Ecto neural progenitor cell (in vitro differentiated cells): ENCODE measurements around the gene LRP2.

Experiments
- DNase-seq: peaks from one replicate; pipeline ENCODE4 v3.0.0-alpha.2; 2018; ENCODE audit warnings: low spot score

LRP2 gene

GRCh38 chr2:169090133-169090820, 272.1 kb downstream of the LRP2 start:
- DNase-seq = no peak

DNA sequence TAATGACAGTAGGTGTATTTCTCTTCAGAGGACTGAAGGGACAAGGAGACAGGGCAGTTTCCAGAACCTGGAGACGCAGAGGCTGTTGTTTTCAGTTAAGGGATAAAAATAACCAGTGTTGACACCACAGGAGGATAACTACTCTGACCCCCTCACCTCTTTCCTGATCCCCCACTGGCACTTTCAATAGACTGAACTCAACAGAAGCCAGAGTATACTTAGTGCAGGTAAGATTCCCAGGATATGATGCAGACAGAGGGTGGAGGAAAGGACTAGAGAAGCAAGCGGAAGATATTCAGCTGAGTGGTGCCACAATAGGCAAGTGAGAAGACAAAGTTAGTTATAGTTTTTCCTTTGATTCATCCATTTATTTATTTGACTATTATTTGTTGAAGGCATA, 273.2 kb downstream of the LRP2 start:
- no peak for DNase-seq

DNA sequence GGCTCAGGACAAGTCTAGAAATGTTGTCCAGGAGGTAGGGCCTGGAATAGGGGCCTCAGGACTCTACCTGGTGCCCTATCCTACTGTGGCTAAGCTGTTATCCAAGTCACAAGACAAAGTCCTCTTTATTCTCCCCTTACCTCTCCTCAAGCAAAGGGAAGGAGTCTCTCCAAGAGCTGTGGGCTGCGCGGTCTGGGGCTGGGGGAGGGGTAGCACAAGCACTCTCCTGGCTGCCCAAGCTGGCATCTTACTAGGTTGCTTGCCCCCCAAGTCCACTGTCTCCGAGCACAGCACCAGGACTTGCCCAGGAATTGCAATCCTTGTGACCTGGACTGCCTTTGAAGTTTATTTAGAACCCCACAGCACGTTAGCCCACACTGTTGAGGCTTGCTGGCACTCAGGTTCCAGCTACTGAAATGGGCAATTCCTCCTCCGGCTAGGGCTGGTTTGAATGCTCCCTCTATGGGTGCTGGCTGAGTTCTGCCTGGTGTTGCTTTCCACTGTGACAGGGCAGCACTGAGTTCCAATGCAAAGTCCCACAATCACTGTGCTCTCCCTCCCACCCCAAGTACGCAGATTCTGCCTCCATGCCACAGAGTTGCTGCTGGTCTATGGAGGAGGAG, 274.5 kb downstream of the LRP2 start:
- DNase-seq = no peak

DNA sequence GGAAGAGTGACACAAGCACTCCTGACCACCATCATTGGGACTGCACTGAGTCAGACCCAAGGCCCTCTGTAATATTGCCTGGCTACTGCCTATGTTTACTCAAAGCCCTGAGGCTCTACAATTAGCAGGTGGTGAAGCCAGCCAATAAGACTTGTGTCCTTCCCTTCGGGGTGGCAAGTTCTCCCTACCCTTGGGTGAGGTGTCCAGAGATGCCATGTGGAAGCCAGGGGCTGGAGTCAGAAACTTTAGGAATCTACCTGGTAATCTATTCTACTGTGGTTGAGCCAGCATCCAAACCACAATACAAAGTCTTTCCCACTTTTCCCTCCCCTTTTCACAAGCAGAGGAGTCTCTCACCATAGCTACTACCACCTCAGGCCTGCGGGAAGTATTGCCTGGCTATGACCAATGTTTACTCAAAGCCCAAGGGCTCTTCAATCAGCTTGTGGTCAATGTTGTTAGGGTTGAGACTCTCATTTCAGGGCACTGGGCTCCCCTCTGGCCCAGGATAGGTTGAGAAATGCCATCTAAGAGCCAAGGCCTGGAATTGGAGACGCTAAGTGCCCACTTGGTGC, 275.4 kb downstream of the LRP2 start:
- DNase-seq = no peak

DNA sequence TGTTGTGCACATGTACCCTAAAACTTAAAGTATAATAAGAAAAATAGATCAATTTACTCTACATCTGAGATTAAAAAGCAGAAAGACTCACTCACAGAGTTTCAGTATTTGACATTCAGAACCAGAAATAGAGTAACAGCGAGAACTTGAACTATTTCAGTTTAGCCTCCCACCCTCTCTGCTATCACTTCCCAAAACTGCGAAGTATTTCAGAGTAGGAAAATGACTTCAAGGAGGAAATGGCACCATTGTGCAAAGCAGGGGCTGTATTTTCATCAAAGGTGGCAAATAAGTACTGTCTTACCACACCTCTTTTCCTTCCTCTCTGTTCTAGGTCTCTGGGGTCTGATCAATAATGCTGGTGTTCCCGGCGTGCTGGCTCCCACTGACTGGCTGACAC, 279.3 kb downstream of the LRP2 start:
- no peak for DNase-seq

GRCh38 chr2:169081551-169081950, 280.8 kb downstream of the LRP2 start:
- no peak for DNase-seq

GRCh38 chr2:169080250-169081069, 281.9 kb downstream of the LRP2 start:
- no peak for DNase-seq

DNA sequence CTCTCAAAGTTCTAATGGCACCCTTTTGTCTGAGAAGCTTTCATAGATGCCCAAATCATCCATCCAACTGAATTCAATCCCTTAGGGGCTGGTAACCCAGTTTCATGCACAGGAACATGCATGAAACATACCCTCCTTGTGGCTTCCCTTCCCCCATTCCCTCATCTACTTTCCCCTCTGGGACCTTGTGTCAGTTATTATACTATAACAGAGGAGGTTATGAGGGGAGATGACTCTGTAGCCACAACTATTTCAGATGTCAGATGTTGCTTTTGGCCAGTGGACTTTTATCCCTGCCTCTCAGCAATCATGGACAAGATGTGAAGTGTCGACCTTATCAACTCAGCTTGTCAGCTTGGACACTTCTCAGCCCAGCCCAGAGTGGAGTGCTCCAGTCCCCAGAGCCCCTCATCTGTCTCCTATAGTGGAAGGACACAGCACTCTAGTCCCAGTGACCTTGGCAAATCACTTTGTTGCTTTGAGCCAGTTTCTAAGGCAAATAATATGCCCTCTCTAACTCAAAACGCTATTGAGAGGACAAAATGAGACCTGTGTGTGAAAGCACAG, 284.6 kb downstream of the LRP2 start:
- DNase-seq = no peak
